GM18873 (cell line): Measurements from ENCODE around the gene CTNNBIP1.

Source experiments
- ATAC-seq: cut with Tn5 transposase; IDR thresholded peaks from one replicate; pipeline ENCODE4 v1.9.1; 2021; ENCODE audit warnings: mild to moderate bottlenecking, moderate library complexity, moderate number of reproducible peaks; ENCODE audit not compliant: unreplicated experiment, low FRiP score

CTNNBIP1 gene

GRCh38 chr1:9841460-9841859, 68.6 kb downstream of the CTNNBIP1 start:
- no peak for ATAC-seq

- ATAC-seq = no peak
These were observed 69.9 kb downstream of the CTNNBIP1 start for GRCh38 chr1:9840176-9840575.

- no peak for ATAC-seq
These were observed 71.1 kb downstream of the CTNNBIP1 start for GRCh38 chr1:9838946-9839345.

- ATAC-seq = no peak
These were observed 73.5 kb downstream of the CTNNBIP1 start for GRCh38 chr1:9836632-9836960.

- ATAC-seq = no peak
These were observed 74.1 kb downstream of the CTNNBIP1 start for GRCh38 chr1:9835758-9836631.

- ATAC-seq = no peak
These were observed 74.7 kb downstream of the CTNNBIP1 start for GRCh38 chr1:9835404-9835757.

- no peak for ATAC-seq
These were observed 76.4 kb downstream of the CTNNBIP1 start for GRCh38 chr1:9833632-9834031.

GRCh38 chr1:9827558-9828185, 82.4 kb downstream of the CTNNBIP1 start:
- no peak for ATAC-seq

- ATAC-seq = no peak
These were observed 83.5 kb downstream of the CTNNBIP1 start for GRCh38 chr1:9826616-9827015.

GRCh38 chr1:9826087-9826486, 84.0 kb downstream of the CTNNBIP1 start:
- no peak for ATAC-seq

GRCh38 chr1:9825093-9826074, 84.7 kb downstream of the CTNNBIP1 start:
- ATAC-seq = no peak

GRCh38 chr1:9824702-9825089, 85.4 kb downstream of the CTNNBIP1 start:
- ATAC-seq = no peak

GRCh38 chr1:9823943-9824701, 85.9 kb downstream of the CTNNBIP1 start, which contains the start of gene CLSTN1:
CLSTN1 (minus strand) TSS chr1:9823965; CDS start chr1:9823733, 232 bp downstream.
- ATAC-seq = no peak

GRCh38 chr1:9823693-9823942, 86.5 kb downstream of the CTNNBIP1 start:
- ATAC-seq = no peak

GRCh38 chr1:9822897-9823692, 87.0 kb downstream of the CTNNBIP1 start:
- ATAC-seq = no peak

- no peak for ATAC-seq
These were observed 87.6 kb downstream of the CTNNBIP1 start for GRCh38 chr1:9822490-9822889.

- ATAC-seq = no peak
These were observed 88.4 kb downstream of the CTNNBIP1 start for GRCh38 chr1:9821710-9822109.

GRCh38 chr1:9820521-9820920, 89.5 kb downstream of the CTNNBIP1 start:
- no peak for ATAC-seq

GRCh38 chr1:9817734-9818133, 92.3 kb downstream of the CTNNBIP1 start:
- no peak for ATAC-seq

GRCh38 chr1:9816199-9816598, 93.9 kb downstream of the CTNNBIP1 start:
- no peak for ATAC-seq
